ENCODE data around the gene RAPGEF4.

RAPGEF4 gene

DNA sequence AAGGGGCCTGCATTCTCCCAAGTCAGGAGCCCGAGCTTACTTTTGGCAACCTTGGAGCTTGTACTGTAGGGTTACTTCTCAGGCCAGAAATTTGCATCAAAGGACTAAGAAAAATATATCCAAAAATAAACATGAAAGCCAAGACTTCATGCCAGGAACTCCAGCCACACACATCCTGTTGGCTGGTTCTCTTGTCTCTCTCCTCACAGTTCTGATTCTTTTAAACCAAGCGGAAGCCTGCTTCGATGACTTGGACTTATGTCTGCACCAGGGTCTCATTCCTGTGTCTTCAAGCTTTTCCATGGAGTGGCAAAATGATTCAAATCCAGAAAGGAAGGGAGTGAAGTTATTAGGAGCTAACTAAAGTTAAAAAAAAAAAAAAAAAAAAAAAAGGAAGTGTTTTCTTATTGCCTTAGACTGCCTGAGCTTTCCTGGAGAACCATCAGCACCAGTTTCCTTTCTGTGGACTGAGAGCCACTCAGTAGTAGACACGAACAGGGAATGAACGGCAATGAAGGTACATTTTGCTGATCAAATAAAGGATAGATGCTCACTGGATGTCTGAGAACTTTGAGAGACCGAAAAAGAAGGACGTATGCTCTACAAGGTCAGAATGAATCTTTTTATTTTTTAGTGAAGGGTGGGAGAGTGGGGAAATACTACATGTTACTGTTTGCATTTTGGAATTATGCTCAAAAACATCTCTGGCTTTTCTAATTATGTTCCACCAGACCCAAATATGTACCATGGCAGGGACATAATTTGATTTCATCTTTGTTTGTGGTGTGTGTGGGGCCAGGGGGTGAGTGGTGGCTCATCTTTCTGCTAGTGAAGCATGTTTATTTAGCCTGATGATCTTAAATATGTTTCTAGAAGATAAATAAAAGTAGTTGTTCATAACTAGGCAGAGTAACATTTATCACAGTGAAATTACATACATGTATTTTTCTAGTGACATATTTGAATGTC lies 86.0 kb downstream of the RAPGEF4 start:
- FAIRE-seq = no peak
- no peak for DNase-seq (ENCODE audit: low spot score)

DNA sequence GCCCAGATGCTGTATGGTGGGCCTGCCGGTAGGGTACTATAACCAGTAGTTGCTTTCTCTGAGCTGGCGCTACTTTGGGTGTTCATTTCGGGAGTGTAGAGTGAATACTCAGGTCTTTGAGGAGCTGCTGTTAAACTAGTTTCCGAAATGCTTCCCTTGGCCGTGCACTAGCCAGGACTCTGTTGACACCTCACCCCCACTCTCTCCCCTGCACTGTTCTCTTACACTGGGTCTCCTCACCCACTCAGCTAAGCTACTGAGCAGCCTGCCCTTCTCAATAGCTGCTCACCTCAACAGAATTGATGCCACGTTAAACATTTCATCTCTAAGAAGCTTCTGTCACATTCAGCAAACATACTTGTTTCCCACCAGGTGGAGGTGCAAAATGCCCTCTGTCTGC lies 86.9 kb downstream of the RAPGEF4 start:
- DNase-seq (ENCODE audit: low spot score) (no peak), FAIRE-seq (no peak)

DNA sequence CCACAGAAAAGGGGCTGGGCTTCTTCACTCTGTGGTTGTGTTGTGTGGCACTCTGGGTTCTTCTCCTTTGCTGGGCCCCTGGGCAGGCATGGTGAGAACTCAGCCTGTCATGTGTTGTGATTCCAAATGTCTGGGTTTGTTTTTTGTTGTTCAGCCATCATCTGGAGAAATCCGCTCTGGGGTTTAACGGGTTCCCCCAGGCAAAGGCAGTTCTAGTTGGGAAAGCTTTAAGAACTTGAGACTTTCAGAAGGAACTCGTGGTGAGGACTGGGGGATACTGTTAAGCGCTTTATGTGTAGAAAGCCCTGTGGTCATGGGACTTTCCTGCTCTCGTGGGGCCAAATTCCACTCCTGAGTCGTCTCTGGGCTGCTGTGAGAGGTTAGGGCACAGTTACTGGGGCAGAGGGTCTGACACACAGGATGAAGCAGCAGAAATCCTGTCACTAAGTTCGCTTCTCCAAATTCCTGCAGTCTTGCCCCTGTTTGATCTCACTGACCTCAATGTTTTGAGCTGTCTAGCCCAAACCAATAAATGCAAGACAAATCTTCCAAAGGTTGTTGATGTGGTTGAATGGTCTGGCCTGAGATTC lies 87.7 kb downstream of the RAPGEF4 start:
- DNase-seq (ENCODE audit: low spot score) = no peak
- no peak for FAIRE-seq

DNA sequence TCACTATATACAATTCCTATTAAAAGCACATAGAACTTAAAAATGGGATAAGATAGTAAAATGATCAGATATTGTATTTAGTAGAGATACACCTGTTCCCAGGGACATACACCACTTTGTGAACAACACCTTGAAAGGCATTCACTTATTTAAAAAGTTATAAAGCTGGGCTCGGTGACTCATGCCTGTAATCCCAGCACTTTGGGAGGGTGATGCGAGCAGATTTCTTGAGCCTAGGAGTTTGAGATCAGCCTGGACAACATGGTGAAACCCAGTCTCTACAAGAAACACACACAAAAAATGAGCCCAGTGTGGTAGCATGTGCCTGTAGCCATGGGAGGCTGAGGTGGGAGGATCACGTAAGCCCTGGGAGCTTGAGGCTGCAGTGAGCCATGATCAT lies 90.9 kb downstream of the RAPGEF4 start:
- DNase-seq (ENCODE audit: low spot score) = no peak
- no peak for FAIRE-seq

DNA sequence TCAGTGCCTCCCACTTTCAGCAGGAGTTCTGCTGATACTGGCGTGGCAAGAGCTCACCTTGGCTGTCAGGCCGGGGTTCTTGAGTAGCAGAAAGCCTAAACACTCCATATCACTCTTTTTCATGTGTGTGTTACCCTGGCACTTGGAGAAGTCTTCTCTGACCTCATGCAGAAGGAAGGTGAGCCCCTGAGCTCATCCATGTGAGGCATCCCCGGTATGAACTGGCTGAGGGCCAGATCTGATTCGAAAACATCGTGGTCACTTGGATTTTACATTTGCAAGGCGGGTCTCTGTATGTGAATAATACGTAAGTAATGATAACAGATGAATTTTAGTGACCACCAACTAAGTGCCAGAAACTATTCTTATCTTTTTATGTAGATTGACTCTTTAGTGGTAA lies 93.6 kb downstream of the RAPGEF4 start:
- FAIRE-seq (peak; percentile 71), DNase-seq (ENCODE audit: low spot score) (peak; percentile 76)

DNA sequence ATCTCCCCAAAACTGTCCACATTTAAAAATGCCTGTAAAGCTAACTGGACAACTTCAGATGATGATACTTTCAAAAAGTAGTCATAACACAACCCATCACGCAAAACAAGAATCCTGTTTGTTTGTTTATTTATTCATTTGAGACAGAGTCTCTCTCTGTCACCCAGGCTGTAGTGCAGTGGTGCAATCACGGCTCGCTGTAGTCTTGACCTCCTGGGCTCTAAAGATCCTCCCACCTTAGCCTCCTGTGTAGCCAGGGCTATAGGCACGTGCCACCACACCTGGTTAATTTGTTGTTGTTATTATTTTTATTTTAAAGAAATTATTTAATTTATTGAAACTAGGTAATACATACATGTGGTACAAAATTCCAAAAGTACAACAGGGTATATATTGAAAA lies 94.8 kb downstream of the RAPGEF4 start:
- no peak for FAIRE-seq
- DNase-seq (ENCODE audit: low spot score) = no peak

DNA sequence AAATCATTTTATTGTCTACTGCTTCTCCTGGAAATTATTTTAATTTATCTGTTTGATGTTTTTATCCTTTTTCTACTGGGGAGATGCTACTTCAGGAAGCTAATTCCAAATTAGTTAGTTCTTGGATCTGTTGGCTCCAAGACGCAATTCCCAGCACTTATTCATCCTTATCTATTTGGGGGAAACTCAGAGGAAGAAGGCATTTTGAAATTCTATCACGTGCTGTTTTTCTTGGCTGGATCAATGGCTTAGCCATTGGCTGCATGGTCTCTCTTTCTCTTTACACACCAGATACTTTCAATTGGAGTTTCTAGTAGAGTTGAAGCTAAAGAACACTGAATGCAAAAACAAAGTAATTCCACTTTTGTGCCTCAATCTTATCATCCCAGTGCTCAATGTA lies 98.3 kb downstream of the RAPGEF4 start:
- FAIRE-seq (no peak), DNase-seq (ENCODE audit: low spot score) (no peak)

DNA sequence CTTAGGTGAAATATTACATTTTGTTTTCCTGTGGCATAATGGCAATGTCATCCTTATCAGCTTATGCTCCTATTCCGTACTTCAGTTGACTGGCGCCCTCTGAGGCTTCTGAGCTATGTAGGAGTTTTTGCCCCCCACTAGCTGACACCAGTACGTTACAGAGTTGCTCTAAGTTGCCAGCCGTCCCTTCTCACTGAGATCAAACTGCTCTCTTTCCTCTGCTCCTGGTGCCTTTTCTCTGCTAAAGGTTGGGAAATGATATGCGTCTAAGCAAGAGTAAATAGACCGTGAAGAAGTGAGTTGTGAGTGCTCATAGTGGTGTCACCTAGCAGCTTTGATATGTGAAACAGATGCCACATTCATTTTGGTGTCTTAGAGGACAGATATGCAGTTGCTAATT lies 99.2 kb downstream of the RAPGEF4 start:
- DNase-seq (ENCODE audit: low spot score) (no peak), FAIRE-seq (no peak)

DNA sequence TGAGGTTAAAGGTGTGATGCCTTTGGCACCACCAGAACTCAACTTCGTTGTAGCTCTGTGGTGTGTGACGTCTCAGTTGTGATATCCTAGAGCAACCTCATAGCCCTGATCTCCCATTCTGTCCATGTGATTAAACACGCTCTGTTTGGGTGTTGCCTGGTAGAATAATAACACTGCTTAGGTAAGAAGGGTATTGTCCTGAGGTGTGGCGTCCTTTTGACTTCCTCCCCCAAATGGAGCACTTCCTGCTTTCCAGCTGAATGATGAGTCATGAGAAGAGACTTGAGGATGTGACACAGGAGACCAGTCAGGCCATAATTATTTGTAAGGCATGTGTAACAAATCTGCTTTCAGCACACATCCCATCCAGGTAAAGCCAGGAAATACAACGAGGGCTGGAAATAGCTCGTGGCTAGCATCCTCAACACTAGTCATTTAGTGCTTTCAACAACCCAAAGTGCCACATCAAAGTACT lies 100.7 kb downstream of the RAPGEF4 start:
- peak; percentile 73 for FAIRE-seq
- peak; percentile 78 for DNase-seq (ENCODE audit: low spot score)

DNA sequence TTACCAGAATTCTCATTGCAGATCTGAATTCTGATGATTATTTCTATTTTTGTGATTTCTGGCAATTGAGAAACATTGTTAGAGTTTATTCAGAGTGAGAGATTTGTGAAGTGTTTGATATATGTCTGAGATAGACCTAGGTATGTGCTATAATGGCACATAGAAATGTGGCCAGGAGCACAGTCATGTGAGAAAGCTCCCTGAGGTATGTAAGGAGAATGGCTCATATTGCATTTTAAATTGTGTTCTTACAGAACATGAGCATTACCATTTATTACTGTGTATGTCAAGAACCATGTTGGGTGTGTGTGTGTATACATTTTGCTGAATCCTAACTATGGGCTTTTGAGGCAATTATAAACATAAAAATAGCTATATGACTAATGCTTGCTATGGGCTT lies 101.2 kb downstream of the RAPGEF4 start:
- FAIRE-seq = no peak
- DNase-seq (ENCODE audit: low spot score) = no peak

DNA sequence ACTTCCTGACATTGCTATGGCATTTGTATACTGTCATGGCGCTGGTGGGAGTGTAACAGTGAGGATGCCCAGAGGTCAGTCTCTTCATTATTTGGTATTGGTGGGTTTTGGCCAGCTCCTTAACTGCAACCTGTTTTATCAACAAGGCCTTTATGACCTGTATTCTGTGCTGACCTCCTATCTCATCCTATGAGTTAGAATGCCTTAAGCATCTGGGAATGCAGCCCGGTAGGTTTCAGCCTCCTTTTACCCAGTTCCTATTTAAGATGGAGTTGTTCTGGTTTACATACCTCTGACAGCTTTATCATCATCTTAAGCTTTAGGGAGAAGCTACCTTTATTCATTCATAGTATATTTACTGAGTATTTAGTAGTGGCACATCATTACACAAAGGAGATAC lies 103.8 kb downstream of the RAPGEF4 start:
- no peak for DNase-seq (ENCODE audit: low spot score)
- FAIRE-seq = no peak

DNA sequence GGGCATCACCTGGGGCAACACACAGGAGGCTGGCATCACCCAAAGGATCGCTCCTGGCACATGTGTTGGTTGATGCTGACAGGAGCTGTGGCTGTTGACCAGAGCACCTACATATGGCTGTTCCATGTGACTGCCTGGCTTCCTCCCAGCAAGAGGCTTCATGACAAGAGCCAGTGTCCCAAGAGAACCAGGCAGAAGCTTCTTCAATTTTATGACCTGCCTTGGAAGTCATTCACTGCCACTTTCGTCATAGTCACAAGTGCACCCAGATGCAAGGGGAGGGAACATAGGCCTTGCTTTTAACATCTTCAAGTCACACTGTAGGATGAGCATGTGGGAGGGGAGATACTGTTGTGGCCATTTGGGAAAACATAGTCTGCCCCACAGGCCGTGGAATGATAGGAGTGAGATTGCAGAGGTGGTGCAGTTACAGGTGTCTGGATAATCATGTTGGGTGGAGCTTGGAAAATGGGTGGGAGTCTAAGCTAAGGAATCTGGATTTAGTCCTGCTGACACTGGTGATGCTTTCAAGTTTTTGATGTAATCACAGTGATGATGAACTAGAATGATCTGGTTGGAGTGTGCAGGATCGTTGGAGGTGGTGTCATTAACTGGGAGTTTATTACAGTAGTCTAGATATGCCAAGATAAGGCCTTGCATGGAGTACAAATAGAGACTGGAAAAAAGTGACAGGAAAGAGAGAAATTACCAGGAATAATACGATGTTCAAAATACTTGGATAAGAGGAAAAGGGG lies 107.0 kb downstream of the RAPGEF4 start:
- no peak for DNase-seq (ENCODE audit: low spot score)
- no peak for FAIRE-seq

DNA sequence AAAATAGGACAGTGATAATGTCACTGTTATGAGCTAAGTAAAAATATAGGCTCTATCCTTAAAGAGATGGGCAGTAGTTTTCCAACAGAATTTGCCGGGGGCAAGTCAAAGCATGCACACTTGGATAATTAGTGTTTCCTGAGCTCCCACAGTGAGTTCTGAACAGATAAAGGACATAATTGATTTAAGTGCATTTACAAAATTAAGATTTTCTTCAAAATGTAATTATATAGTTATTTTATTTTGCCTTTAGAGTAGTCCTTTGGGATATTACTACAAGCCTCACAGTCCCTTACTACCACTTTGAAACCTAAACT lies 107.6 kb downstream of the RAPGEF4 start:
- FAIRE-seq = no peak
- DNase-seq (ENCODE audit: low spot score) = no peak

DNA sequence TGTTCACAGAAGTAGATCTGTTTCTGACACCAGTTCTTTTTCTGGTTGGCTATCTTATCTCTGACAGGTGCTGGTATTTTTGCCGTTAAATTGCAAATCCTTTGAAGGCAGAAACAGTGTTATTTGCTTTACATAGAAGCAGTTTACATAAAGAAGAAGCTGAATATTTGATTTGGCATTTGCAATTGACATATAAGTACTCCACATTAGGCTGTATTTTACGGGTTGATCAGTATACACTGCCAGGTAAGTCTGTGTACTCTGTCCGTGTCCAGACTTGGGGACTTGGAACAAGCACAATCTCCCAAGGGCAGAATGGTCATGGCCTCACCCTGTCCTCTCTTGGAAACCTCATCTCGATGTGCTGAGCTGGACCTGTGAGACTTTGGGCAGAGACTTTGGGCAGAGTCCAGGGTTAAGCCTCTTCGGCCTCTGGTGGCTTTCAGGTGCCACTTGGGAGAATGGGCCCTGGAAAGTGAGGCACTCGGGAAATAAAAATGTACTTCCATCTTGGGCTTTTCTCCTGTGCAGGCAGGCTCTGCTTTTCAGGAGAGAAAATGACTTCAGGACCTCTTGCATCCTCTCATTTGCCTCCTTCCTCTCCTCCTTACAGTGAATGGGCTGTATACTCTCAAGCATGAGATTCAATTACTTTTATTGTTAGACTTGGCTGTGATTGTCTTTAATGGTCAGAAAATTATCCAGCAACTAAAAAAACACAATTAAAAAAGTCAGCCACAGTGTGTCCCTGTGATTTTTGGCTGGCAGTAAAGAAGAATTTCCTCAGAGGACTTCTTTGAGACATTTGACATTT lies 108.5 kb downstream of the RAPGEF4 start:
- FAIRE-seq (no peak), DNase-seq (ENCODE audit: low spot score) (no peak)

DNA sequence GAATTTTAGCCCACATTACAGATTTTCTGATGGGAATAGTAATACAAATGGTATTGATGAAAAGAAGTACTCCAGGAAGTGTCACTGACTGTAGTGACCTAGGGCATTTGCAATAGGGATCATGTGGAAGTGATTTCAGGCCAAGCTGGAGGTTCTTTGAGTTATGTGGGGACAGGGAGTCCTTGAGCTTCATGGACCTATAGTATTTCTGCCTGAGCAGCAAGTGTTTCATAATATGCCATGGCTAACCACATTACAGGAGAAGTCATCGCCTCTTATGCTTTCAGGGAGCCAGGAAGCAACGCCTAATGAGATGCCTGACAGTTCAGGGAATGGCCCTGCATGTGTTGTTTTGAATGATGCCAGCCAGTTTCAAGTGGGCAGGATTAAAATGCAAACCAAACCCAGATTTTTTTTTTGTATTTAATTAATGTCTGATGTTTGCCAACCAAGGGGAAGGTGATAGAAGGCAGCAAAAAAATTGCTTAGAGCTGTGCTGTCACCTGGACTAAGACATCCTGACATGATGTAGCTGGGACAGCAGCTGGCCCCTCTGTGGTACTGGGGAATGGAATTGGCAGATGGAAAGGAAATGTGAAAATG lies 109.5 kb downstream of the RAPGEF4 start:
- no peak for DNase-seq (ENCODE audit: low spot score)

DNA sequence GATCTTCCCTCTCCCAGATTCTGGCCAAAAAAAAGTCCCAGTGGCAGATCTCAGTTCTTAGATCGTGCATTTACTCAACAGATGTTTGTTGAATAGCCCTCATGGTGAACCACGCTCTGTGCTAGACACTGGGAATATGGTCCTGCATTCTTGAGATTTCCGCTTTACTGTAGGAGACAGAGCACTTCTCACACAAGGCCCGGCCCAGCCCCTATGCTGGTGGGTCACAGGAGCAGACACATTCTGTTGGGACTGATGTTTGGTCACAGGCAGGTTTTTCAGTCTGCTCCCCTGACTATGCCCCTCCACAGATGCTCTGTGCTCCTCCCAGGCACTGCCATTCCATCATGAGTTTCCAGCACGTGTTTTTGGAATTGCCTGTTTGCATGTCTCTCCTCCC lies 110.9 kb downstream of the RAPGEF4 start:
- DNase-seq (ENCODE audit: low spot score) = no peak
- FAIRE-seq = no peak

More for the DNA sequence above, 109.5 kb downstream of the RAPGEF4 start:
- FAIRE-seq = no peak

DNA sequence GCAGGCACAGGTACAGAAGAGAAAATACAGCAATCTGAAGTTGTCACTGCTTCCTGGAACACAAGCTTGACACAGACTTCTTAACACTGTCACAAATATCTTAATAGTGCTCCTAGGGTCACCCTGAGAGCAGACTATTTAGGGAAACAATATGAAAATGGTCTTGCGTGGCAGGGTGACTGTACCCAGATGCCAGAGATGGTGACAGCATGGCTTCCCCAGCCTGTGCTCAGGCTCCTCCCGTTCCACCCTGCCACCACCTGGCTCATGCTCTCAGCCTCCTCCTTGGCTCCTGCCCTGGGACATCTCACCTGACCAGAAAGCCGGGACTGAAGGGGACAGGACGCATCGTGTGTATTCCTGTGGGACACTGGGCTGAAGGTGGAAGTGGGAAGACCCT lies 111.5 kb downstream of the RAPGEF4 start:
- DNase-seq (ENCODE audit: low spot score) (no peak), FAIRE-seq (peak; percentile 42)

DNA sequence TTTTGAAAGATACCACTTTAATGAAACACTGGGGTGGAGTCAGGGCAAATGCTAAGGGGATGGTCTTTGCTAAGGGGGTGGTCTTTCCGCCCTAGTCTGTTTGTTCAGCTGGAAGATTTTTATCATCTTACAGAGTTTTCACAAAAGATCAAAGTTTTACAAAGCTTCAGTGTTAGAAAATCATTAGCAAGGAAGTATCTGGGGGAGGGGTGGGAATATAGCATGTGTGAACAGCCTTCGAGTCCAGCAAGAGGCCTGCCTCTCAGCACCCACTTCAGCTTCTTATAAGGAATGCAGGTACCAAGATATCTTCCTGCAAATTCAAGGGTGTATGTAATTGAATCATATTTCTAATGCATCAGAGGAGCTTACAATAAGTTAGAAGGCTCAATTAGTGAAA lies 112.9 kb downstream of the RAPGEF4 start:
- FAIRE-seq (no peak), DNase-seq (ENCODE audit: low spot score) (no peak)

DNA sequence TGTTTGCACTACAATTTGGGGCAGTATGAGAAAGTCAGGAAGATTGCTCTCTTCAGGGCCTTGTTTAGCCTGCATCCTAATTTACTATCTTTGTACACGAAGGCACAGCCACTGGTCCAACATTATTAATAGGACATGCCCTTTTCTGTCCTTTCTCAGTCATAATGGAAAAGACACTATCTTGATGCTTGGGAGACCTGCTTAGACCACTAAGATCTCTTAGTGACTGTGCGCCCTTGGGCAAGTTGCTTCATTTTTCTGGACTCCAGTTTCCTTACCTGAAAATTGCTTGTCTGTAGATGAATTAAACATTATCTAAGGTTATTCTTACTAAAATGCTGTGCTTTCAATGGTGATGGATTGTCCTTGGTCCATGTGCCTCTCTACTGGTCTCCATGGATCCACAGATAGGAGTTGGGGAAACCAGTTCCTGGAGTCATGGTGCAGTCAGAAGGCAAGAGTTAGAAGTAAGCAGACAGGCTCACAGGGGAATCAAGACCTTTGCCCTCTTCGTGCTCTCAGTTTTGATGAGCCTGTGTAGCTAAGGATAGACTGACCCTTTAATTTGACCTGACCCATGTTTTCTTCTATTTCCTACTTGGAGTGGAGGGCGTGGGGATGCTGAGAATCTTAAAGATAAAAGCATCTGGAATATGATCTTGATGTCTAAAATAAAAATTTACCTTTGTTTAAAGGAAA lies 114.0 kb downstream of the RAPGEF4 start:
- no peak for DNase-seq (ENCODE audit: low spot score)
- no peak for FAIRE-seq

DNA sequence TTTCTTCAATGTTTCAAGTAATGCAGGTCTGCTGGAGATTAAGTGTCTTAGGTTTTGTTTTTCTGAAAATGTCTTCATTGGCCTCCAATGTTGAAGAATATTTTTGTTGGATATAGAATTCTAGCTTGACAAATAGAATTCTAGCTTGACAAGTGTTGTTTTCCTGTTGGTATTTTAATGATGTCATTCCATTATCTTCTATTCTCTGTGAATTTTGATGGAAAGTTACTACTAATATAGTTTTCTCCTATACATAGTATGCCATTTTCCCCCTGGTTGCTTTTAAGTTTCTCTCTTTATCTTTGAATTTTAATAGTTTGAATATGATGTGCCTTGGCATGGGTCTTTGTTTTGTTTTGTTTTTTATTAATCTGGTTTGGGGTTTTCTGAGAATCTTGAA lies 119.9 kb downstream of the RAPGEF4 start:
- DNase-seq (ENCODE audit: low spot score) (no peak), FAIRE-seq (no peak)
